Smooth muscle cell (in vitro differentiated cells): ENCODE results near the gene BMPR1A. TPM values are rescaled to one million over a fixed set of nuclear protein-coding genes. Genes with fewer than 3 reads are reported as not detected.

Experiments
- DNase-seq: peaks from one replicate; lab custom pipeline; 2025; ENCODE audit not compliant: unreplicated experiment; lab: John Stamatoyannopoulos, UW
- H2AFZ ChIP-seq: fragments of 200-600 bp; sonication (generic); 2 replicates; pipeline ENCODE4 v1.6.0; 2016; ENCODE audit warnings: antibody characterized with exemption, low read depth, mild to moderate bottlenecking
- H3F3A ChIP-seq: fragments of 200-600 bp; sonication (generic); 2 replicates; pipeline ENCODE4 v1.6.0; 2017; ENCODE audit warnings: antibody characterized with exemption, low read depth
- H3K27ac ChIP-seq: fragments of 200-600 bp; sonication (generic); 2 replicates; pipeline ENCODE4 v1.5.1; 2016; ENCODE audit warnings: low read depth, mild to moderate bottlenecking
- H3K27me3 ChIP-seq: fragments of 200-600 bp; sonication (generic); 2 replicates; pipeline ENCODE4 v1.6.1; 2016; ENCODE audit warnings: low read depth, mild to moderate bottlenecking
- H3K36me3 ChIP-seq: fragments of 200-600 bp; sonication (generic); 2 replicates; pipeline ENCODE4 v1.5.1; 2016; ENCODE audit warnings: low read depth
- H3K4me1 ChIP-seq: fragments of 200-600 bp; sonication (generic); 2 replicates; pipeline ENCODE4 v1.5.1; 2016; ENCODE audit warnings: low read depth
- H3K4me2 ChIP-seq: fragments of 200-600 bp; sonication (generic); 2 replicates; pipeline ENCODE4 v1.6.0; 2016; ENCODE audit warnings: mild to moderate bottlenecking
- H3K4me3 ChIP-seq: fragments of 200-600 bp; sonication (generic); 2 replicates; pipeline ENCODE4 v1.5.1; 2016; ENCODE audit warnings: mild to moderate bottlenecking
- H3K79me2 ChIP-seq: fragments of 200-600 bp; sonication (generic); 2 replicates; pipeline ENCODE4 v1.6.0; 2016; ENCODE audit warnings: low read depth, mild to moderate bottlenecking
- H3K9ac ChIP-seq: fragments of 200-600 bp; sonication (generic); 2 replicates; pipeline ENCODE4 v1.6.0; 2016; ENCODE audit warnings: low read depth
- H3K9me3 ChIP-seq: fragments of 200-600 bp; sonication (generic); replicated peaks from 2 replicates; pipeline ENCODE4 v1.5.1; 2016; ENCODE audit warnings: low read depth
- H4K20me1 ChIP-seq: fragments of 200-600 bp; sonication (generic); 2 replicates; pipeline ENCODE4 v1.6.0; 2016; ENCODE audit warnings: low read depth
- WGBS: methylation state at CpG from one replicate; pipeline ENCODE4 v1.1.7; 2016; ENCODE audit warnings: low lambda C conversion rate; 5-methylcytosine and 5-hydroxymethylcytosine counted together
- polyA plus RNA-seq: library from polyadenylated mRNA; unstranded; fragments of >200 nt; fragmentation: Nextera tagmentation; extraction: Ambion mirVana; gene quantifications from 2 replicates; pipeline ENCODE4 v1.2.1, GENCODE V29; 2016
- total RNA-seq: library from RNA; depleted of rRNA; stranded (reverse); fragments of >200 nt; gene quantifications from 2 replicates; pipeline ENCODE4 v1.2.3, GENCODE V29; 2014
- TF ChIP-seq, protein P1 (sequence below): fragments of 200-600 bp; sonication (generic); IDR thresholded peaks from 2 replicates; pipeline ENCODE4 v1.5.1; 2017; ENCODE audit warnings: borderline replicate concordance, mild to moderate bottlenecking, antibody characterized with exemption; ENCODE audit not compliant: insufficient read depth, poor library complexity, severe bottlenecking

BMPR1A gene
- total and polyA plus RNA-seq, 2 experiments from 2014 or later: 15.5 to 80.9 TPM

DNA sequence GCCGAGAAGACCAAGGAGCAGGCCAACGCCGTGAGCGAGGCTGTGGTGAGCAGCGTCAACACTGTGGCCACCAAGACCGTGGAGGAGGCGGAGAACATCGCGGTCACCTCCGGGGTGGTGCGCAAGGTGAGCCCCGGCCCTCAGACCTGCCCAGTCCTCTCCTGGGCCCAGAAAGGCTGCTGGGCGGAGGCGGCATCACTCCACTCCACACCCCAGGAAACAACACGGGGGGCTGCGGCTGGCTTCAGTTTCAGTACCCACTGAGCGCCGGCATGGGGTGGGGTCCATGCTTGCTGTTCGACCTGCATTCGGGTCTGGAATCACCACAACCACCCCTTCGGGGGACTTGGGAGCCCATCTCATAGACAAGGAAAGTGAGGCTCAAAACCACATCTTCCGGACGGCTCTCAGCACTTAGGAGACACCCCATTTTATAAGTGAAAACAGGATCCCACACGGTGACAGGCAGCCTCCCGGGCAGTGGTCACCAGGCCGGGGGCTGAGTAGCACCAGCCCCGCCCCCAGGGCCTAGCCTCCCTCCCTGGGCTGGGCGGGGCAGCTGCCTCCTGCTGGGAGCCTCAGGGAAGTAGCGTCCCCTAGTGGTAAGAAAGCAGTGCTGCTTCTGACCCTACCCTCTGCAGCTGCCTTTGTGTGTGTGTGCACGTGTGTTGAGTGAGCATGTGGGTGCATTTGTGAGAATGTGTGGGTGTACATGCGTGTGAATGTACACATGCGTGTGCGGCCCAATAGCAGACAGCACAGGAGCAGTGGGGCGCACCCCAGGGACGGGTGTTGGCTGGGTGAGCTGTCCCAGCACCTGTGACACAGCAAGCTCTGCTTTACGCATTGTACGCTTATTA is 203.8 kb downstream of the BMPR1A start:
- WGBS: 70% methylated on average over 37 of the region's 37 CpGs
- TF ChIP-seq, protein P1, sequence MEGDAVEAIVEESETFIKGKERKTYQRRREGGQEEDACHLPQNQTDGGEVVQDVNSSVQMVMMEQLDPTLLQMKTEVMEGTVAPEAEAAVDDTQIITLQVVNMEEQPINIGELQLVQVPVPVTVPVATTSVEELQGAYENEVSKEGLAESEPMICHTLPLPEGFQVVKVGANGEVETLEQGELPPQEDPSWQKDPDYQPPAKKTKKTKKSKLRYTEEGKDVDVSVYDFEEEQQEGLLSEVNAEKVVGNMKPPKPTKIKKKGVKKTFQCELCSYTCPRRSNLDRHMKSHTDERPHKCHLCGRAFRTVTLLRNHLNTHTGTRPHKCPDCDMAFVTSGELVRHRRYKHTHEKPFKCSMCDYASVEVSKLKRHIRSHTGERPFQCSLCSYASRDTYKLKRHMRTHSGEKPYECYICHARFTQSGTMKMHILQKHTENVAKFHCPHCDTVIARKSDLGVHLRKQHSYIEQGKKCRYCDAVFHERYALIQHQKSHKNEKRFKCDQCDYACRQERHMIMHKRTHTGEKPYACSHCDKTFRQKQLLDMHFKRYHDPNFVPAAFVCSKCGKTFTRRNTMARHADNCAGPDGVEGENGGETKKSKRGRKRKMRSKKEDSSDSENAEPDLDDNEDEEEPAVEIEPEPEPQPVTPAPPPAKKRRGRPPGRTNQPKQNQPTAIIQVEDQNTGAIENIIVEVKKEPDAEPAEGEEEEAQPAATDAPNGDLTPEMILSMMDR: peak; percentile 93
- no peak for DNase-seq

DNA sequence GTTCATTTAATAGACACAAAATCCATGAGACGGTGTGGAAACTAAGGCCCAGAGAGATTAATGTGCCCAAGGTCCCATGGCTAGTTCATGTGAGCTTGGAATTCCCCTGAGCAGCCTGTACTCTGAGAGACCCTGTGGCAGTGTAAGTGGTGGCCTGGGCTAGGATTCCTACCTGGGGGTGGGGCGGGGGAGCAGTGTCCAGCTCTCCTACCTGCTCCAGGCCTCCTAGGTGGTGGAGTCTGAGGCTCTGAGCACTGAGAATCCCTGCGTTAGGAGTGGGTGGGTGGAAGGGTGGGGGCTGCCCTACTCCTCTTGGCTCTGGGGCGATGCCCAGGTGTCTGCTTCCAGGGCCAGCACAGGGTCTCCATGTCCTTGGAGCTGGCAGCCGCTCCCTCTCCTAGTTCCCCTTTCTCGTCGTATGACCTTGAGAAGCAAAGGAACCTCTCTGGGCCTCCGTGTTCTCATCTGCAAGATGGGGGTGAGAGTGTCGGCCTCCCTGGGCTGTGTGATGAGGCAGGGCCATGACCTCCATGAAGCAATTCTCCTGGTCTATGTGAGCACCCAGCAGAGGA is 204.5 kb downstream of the BMPR1A start:
- H4K20me1 ChIP-seq: no peaks in the 10 kb centered on the region
- TF ChIP-seq, protein P1: no peak
- no peak overlapping the region for H2AFZ ChIP-seq
- no peaks in the 10 kb centered on the region for H3F3A ChIP-seq
- no peak overlapping the region for H3K4me2 ChIP-seq
- WGBS: 81% methylated on average over 9 of the region's 9 CpGs
- no peak overlapping the region for H3K9ac ChIP-seq
- H3K27ac ChIP-seq: no peak overlapping the region
- no peaks in the 10 kb centered on the region for H3K27me3 ChIP-seq
- H3K4me1 ChIP-seq: peaks cover 11% of the 10 kb centered on the region
- H3K4me3 ChIP-seq: no peak overlapping the region
- H3K36me3 ChIP-seq: no peaks in the 10 kb centered on the region
- H3K9me3 ChIP-seq: no peaks in the 10 kb centered on the region
- H3K79me2 ChIP-seq: no peaks in the 10 kb centered on the region
- DNase-seq: no peak

More for the DNA sequence above, 203.8 kb downstream of the BMPR1A start:
- Histone ChIP-seq H3K4me3 (no peak overlapping the region), H3K9ac (no peak overlapping the region), H2AFZ (no peak overlapping the region), H3K27ac (peak overlapping the region; percentile 28), H3K4me1 (peaks cover 18% of the 10 kb centered on the region), H3F3A (no peaks in the 10 kb centered on the region), H3K36me3 (no peaks in the 10 kb centered on the region), H3K27me3 (no peaks in the 10 kb centered on the region), H3K9me3 (no peaks in the 10 kb centered on the region), H3K4me2 (no peak overlapping the region), H3K79me2 (no peaks in the 10 kb centered on the region), H4K20me1 (no peaks in the 10 kb centered on the region)

GRCh38 chr10:86961481-86962091 is 205.2 kb downstream of the BMPR1A start:
- peaks cover 12% of the 10 kb centered on the region for H3K4me1 ChIP-seq
- H3K27ac ChIP-seq: no peak overlapping the region
- H2AFZ ChIP-seq: no peak overlapping the region
- no peaks in the 10 kb centered on the region for H3K36me3 ChIP-seq
- no peak overlapping the region for H3K9ac ChIP-seq
- no peaks in the 10 kb centered on the region for H4K20me1 ChIP-seq
- H3K27me3 ChIP-seq: no peaks in the 10 kb centered on the region
- no peaks in the 10 kb centered on the region for H3F3A ChIP-seq
- no peak overlapping the region for H3K4me3 ChIP-seq
- no peak for DNase-seq
- no peak overlapping the region for H3K4me2 ChIP-seq
- 88% methylated on average over 12 of the region's 12 CpGs for WGBS
- no peaks in the 10 kb centered on the region for H3K9me3 ChIP-seq
- TF ChIP-seq, protein P1: no peak
- H3K79me2 ChIP-seq: no peaks in the 10 kb centered on the region
